Endothelial cell of umbilical vein (primary cell): Measurements from ENCODE around the gene BSND. TPM values are rescaled to one million over a fixed set of nuclear protein-coding genes. Genes with fewer than 3 reads are reported as not detected.
"Not testable (repeated sequence)": the region's sequence is repeated elsewhere in the genome, so short reads cannot be mapped to it uniquely, and the experiment has no call there.

Source experiments
- BruUV-seq: library from RNA; stranded (reverse); fragments of 400-500 nt; replicated peaks from 2 replicates; lab custom pipeline; 2021; lab: Mats Ljungman, UMichigan
- CTCF ChIA-PET: fragments of 300-600, 350-600 bp; sonication (Branson Sonifier 250); formaldehyde crosslinking; loops from one replicate; lab custom pipeline; 2021; ENCODE audit warnings: antibody characterized with exemption, inconsistent platforms; lab: Charles Lee
- POLR2A ChIA-PET: fragments of 300-600, 350-600 bp; sonication (Branson Sonifier 250); formaldehyde crosslinking; loops from one replicate; lab custom pipeline; 2021; ENCODE audit warnings: antibody characterized with exemption, inconsistent platforms; lab: Charles Lee
- DNase-seq: peaks from one replicate; pipeline ENCODE4 v3.0.0-alpha.2; 2011; ENCODE audit warnings: low read depth, low spot score
- FAIRE-seq: peaks from 2 replicates; lab custom pipeline; 2011; peaks lifted over from hg19 to GRCh38; lab: Jason Lieb, UNC
- H2AFZ ChIP-seq: 2 replicates; pipeline ENCODE4 v1.6.0; 2012; ENCODE audit warnings: low read depth, low read length, control low read depth, inconsistent platforms
- H3K27ac ChIP-seq: 2 replicates; pipeline ENCODE4 v1.5.1; 2011; ENCODE audit warnings: low read depth, mild to moderate bottlenecking, control low read depth, low read length, moderate library complexity; ENCODE audit not compliant: insufficient read depth
- H3K27me3 ChIP-seq, 2 experiments: 2 replicates each; pipeline versions ENCODE4 v1.6.0 to v1.6.1; 2011; ENCODE audit warnings: low read length in 2 of 2, mixed read lengths in 1 of 2; ENCODE audit not compliant: control insufficient read depth in 2 of 2, insufficient read depth in 2 of 2
- H3K36me3 ChIP-seq, 2 experiments: 2 replicates in 1 of 2; 3 replicates in 1 of 2; pipeline ENCODE4 v1.5.1; 2011; ENCODE audit warnings: low read length in 2 of 2, mild to moderate bottlenecking in 1 of 2, moderate library complexity in 1 of 2; ENCODE audit not compliant: control insufficient read depth in 2 of 2, insufficient read depth in 2 of 2; ENCODE audit errors: extremely low read depth in 1 of 2
- H3K4me1 ChIP-seq: 3 replicates; pipeline ENCODE4 v1.5.1; 2011; ENCODE audit warnings: mild to moderate bottlenecking, low read length; ENCODE audit not compliant: control insufficient read depth, insufficient read depth; ENCODE audit errors: extremely low read depth
- H3K4me2 ChIP-seq: 2 replicates; pipeline ENCODE4 v1.6.1; 2011; ENCODE audit warnings: low read length, control low read depth, mixed read lengths; ENCODE audit not compliant: insufficient read depth
- H3K4me3 ChIP-seq, 3 experiments: fragments of 200-600 bp in 1 of 3; sonication (generic), shearing (Covaris generic) in 1 of 3; replicated peaks in 1 of 3; 2 replicates each; pipeline ENCODE4 v1.5.1; 2011 to 2016; ENCODE audit warnings: control low read depth in 3 of 3, low read length in 3 of 3, mild to moderate bottlenecking in 2 of 3, inconsistent platforms in 1 of 3, low read depth in 1 of 3, moderate library complexity in 1 of 3; ENCODE audit not compliant: insufficient read depth in 1 of 3
- H3K79me2 ChIP-seq: 2 replicates; pipeline ENCODE4 v1.6.0; 2012; ENCODE audit warnings: low read length, inconsistent platforms; ENCODE audit not compliant: control insufficient read depth, insufficient read depth
- H3K9ac ChIP-seq: replicated peaks from 2 replicates; pipeline ENCODE3; 2011; ENCODE audit warnings: low read length, control low read depth; ENCODE audit not compliant: insufficient read depth; ENCODE audit errors: extremely low read depth
- H3K9me1 ChIP-seq: replicated peaks from 3 replicates; pipeline ENCODE4 v1.6.0; 2011; ENCODE audit warnings: mild to moderate bottlenecking, low read length; ENCODE audit not compliant: control insufficient read depth, insufficient read depth; ENCODE audit errors: extremely low read depth
- H3K9me3 ChIP-seq: replicated peaks from 2 replicates; pipeline ENCODE4 v1.5.1; 2012; ENCODE audit warnings: low read length, inconsistent platforms; ENCODE audit not compliant: control insufficient read depth, insufficient read depth
- H4K20me1 ChIP-seq: replicated peaks from 2 replicates; pipeline ENCODE3; 2011; ENCODE audit warnings: mild to moderate bottlenecking, low read length; ENCODE audit not compliant: control insufficient read depth, insufficient read depth; ENCODE audit errors: extremely low read depth
- CTCF ChIP-seq, 2 donors: IDR thresholded peaks; 1 replicate in 1 of 2; 2 replicates in 1 of 2; pipeline ENCODE4 v1.5.1; 2011; ENCODE audit warnings: low read length in 2 of 2, mild to moderate bottlenecking in 2 of 2, moderate library complexity in 2 of 2, control low read depth in 1 of 2, inconsistent platforms in 1 of 2, low read depth in 1 of 2; ENCODE audit not compliant: insufficient read depth in 1 of 2; ENCODE audit errors: extremely low read depth in 1 of 2
- EZH2 ChIP-seq: IDR thresholded peaks from 2 replicates; pipeline ENCODE4 v1.6.1; 2012; ENCODE audit warnings: borderline replicate concordance, low read depth, mild to moderate bottlenecking, moderate library complexity, low read length, inconsistent platforms; ENCODE audit not compliant: severe bottlenecking
- FOS ChIP-seq: IDR thresholded peaks from 2 replicates; pipeline ENCODE4 v1.6.1; 2011; ENCODE audit warnings: mild to moderate bottlenecking, low read length, moderate library complexity, borderline replicate concordance; ENCODE audit not compliant: insufficient read depth
- GATA2 ChIP-seq: IDR thresholded peaks from 2 replicates; pipeline ENCODE4 v1.7.0; 2011; ENCODE audit warnings: low read depth, mild to moderate bottlenecking, moderate library complexity, mixed read lengths, low read length; ENCODE audit not compliant: insufficient read length, insufficient read depth
- JUN ChIP-seq: IDR thresholded peaks from 2 replicates; pipeline ENCODE4 v1.6.1; 2011; ENCODE audit warnings: borderline replicate concordance, low read depth; ENCODE audit not compliant: insufficient read length, insufficient read depth
- MAX ChIP-seq: IDR thresholded peaks from 2 replicates; pipeline ENCODE4 v1.6.1; 2011; ENCODE audit not compliant: insufficient read depth, insufficient read length
- MYC ChIP-seq: IDR thresholded peaks from one replicate; pipeline ENCODE4 v1.6.1; 2011; ENCODE audit warnings: mild to moderate bottlenecking, low read depth, low read length
- POLR2A ChIP-seq: IDR thresholded peaks from 2 replicates; pipeline ENCODE4 v1.6.1; 2012; ENCODE audit warnings: low read depth, mild to moderate bottlenecking, control low read depth, low read length
- POLR2AphosphoS5 ChIP-seq: IDR thresholded peaks from 2 replicates; pipeline ENCODE4 v1.6.1; 2012; ENCODE audit warnings: low read depth, mild to moderate bottlenecking, control low read depth, low read length, moderate library complexity; ENCODE audit not compliant: insufficient read depth
- dilution Hi-C: fragments of 300-500 bp; cut with MboI; formaldehyde crosslinking; loops from one replicate; pipeline ENCODE4 v1.15.0; 2019; ENCODE audit warnings: low sequenced_read_pairs; ENCODE audit not compliant: extremely low pct_ligation_motif_present
- intact Hi-C: fragments of 100-400 bp; cut with micrococcal nuclease; formaldehyde crosslinking; loops from one replicate; pipeline ENCODE4 v1.10.0; 2022
- polyA plus RNA-seq, 4 experiments: library from polyadenylated mRNA; depleted of rRNA in 3 of 4; stranded (reverse) in 3 of 4; unstranded in 1 of 4; fragments of >200 nt; gene quantifications; 2 replicates each; pipeline versions ENCODE4 v1.2.1 to v1.2.3, GENCODE V29; 2011 to 2012; ENCODE audit warnings: missing spikeins in 1 of 4
- total RNA-seq: library from RNA; stranded (reverse); gene quantifications from 2 replicates; pipeline ENCODE4 v1.2.3, GENCODE V29; 2021

Gene BSND
- total and polyA plus RNA-seq, 2 donors (not counting 3 experiments of a cell fraction or from before 2014, with no cell fraction given), result not detected

- DNase-seq, result no peak
- no peaks in the 10 kb centered on the region for H3K9me3 ChIP-seq
- no peak overlapping the region for H3K27ac ChIP-seq
- no peaks in the 10 kb centered on the region for H3K79me2 ChIP-seq
- no peaks in the 10 kb centered on the region for H3K27me3 ChIP-seq
- H3K9me1 ChIP-seq, result no peaks in the 10 kb centered on the region
- FAIRE-seq, result no peak
- no peak overlapping the region for H3K4me3 ChIP-seq
- H3K4me2 ChIP-seq, result no peak overlapping the region
- POLR2A ChIA-PET, result no interaction called here
- H3K4me1 ChIP-seq, result peaks cover 8% of the 10 kb centered on the region
- no peak for TF ChIP-seq FOS
- no peak for TF ChIP-seq POLR2A
- TF ChIP-seq MYC, result no peak
- no peak for TF ChIP-seq GATA2
- TF ChIP-seq JUN, result no peak
- no peak for TF ChIP-seq CTCF (IDR thresholded peaks at IDR 0.05; ENCODE audit: extremely low read depth in 1 of 2, insufficient read depth in 1 of 2, low read depth in 1 of 2, low read length in 2 of 2)
- TF ChIP-seq EZH2, result no peak
- no peak for TF ChIP-seq POLR2AphosphoS5
- no peak for TF ChIP-seq MAX
- no TSS peak for BruUV-seq
- CTCF ChIA-PET, result interaction anchor here (4.1 kb wide), 1 partner anchor 13 kb away, joined by 31 read pairs; no protein-coding TSS in a partner anchor
- no peak overlapping the region for H3K9ac ChIP-seq
- H3K36me3 ChIP-seq, result no peaks in the 10 kb centered on the region
- intact Hi-C loops, result no loop called here
- H2AFZ ChIP-seq, result no peak overlapping the region
- H4K20me1 ChIP-seq, result no peaks in the 10 kb centered on the region
- dilution Hi-C loops, result no loop called here
Observed at GRCh38 chr1:54962612-54963395, 35.9 kb upstream of the BSND start.

- H3K4me3 ChIP-seq, POLR2A ChIA-PET, BruUV-seq, H3K4me2 ChIP-seq, H3K9me1 ChIP-seq, H3K4me1 ChIP-seq, H3K27ac ChIP-seq, intact Hi-C loops, H3K79me2 ChIP-seq, H3K9ac ChIP-seq, DNase-seq, dilution Hi-C loops, H3K9me3 ChIP-seq, H2AFZ ChIP-seq, FAIRE-seq, H4K20me1 ChIP-seq, H3K27me3 ChIP-seq, H3K36me3 ChIP-seq: not testable (repeated sequence)
- CTCF ChIA-PET, result interaction anchor here (4.1 kb wide), 1 partner anchor 14 kb away, joined by 31 read pairs; no protein-coding TSS in a partner anchor
Observed at GRCh38 chr1:54963829-54964228, 34.9 kb upstream of the BSND start.
